ENCODE data around the gene TMEM131L. TPM values are rescaled to one million over a fixed set of nuclear protein-coding genes. Genes with fewer than 3 reads are reported as not detected.

The TMEM131L gene
- total and polyA plus RNA-seq, 3 donors from 2014 or later: 9.1 to 15.0 (median 12.6) TPM

DNA sequence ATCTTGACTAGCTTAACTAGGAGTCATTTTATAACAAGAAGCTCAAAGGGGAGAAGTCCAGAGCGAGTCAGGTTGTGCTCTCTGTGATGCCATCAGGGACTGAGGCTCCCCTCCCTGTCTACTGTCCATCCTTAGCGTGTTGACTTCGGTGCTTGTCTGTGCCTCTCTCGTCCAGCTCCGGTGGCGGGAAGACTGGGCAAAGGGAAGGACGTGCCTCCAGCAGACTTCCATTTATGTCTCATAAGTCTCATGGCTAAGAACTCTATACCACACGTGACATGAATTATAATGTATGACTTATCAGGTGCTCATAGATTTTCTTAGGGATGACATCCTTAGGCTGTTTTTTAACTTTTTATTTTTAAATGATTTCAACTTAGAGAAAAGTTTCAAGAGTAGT is 125.3 kb downstream of the TMEM131L start:
- Histone ChIP-seq H3K4me3 (no peak overlapping the region), H3K27me3 (no peaks in the 10 kb centered on the region), H3K4me1 (no peaks in the 10 kb centered on the region), H3K27ac (no peak overlapping the region), H3K36me3 (ENCODE audit: low read depth, missing control alignments) (no peaks in the 10 kb centered on the region), H3K9me3 (no peaks in the 10 kb centered on the region)
- intact Hi-C loops (cut with DNase I; ENCODE audit: low total_unique reads): no loop called here
- no peak for DNase-seq
- WGBS, 2 donors: 94 to 96% methylated on average over 8 of the region's 8 CpGs
- TF ChIP-seq, protein P1, sequence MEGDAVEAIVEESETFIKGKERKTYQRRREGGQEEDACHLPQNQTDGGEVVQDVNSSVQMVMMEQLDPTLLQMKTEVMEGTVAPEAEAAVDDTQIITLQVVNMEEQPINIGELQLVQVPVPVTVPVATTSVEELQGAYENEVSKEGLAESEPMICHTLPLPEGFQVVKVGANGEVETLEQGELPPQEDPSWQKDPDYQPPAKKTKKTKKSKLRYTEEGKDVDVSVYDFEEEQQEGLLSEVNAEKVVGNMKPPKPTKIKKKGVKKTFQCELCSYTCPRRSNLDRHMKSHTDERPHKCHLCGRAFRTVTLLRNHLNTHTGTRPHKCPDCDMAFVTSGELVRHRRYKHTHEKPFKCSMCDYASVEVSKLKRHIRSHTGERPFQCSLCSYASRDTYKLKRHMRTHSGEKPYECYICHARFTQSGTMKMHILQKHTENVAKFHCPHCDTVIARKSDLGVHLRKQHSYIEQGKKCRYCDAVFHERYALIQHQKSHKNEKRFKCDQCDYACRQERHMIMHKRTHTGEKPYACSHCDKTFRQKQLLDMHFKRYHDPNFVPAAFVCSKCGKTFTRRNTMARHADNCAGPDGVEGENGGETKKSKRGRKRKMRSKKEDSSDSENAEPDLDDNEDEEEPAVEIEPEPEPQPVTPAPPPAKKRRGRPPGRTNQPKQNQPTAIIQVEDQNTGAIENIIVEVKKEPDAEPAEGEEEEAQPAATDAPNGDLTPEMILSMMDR (IDR thresholded peaks at IDR 0.05): no peak
- no peak for TF ChIP-seq POLR2A (IDR thresholded peaks at IDR 0.05)

DNA sequence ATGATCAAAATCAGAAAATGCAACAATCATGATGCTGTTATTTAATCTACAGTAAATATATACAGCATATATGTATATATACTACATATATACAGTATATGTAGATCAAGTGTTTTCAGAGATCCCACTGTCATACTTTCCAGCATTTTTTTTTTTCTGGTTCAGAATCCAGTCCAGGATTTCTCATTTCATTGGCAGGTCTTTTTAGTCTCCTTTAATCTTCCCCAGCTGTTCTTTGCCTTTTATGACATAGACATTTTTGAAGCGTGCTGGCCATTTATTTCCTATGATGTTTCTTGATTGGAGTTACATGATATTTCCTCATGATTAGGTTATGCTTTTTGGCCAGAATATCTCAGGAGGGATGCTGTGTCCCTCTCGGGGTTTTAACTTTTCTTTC is 125.9 kb downstream of the TMEM131L start:
- DNase-seq: no peak
- intact Hi-C loops (cut with DNase I; ENCODE audit: low total_unique reads): no loop called here
- Histone ChIP-seq H3K36me3 (ENCODE audit: low read depth, missing control alignments) (no peaks in the 10 kb centered on the region), H3K9me3 (no peaks in the 10 kb centered on the region), H3K4me1 (no peaks in the 10 kb centered on the region), H3K27me3 (no peaks in the 10 kb centered on the region), H3K4me3 (no peak overlapping the region), H3K27ac (no peak overlapping the region)
- 95 to 98% methylated on average over 2 of the region's 2 CpGs for WGBS, 2 donors
- TF ChIP-seq POLR2A (IDR thresholded peaks at IDR 0.05): no peak
- TF ChIP-seq, protein P1 (IDR thresholded peaks at IDR 0.05): no peak

DNA sequence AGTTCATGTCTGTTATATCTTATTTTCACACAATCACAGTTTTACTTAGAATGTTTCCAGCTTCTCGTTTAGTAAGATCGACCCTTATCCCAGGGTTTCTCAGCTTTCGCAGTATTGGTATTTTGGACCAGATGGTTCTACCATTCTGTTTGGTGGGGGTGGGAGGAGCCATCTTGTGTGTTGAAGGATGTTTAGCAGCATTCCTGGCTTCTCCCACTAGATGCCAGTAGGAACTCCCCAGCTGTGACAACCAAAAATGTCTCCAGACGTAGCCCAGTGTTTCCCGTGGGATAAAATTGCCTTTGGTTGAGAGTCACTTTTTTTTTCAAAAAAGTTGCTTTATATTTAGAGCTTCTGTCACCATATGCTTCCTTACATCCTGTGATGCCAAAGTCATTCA is 127.0 kb downstream of the TMEM131L start:
- Histone ChIP-seq H3K36me3 (ENCODE audit: low read depth, missing control alignments) (no peaks in the 10 kb centered on the region), H3K27me3 (no peaks in the 10 kb centered on the region), H3K4me3 (no peak overlapping the region), H3K4me1 (no peaks in the 10 kb centered on the region), H3K9me3 (no peaks in the 10 kb centered on the region), H3K27ac (no peak overlapping the region)
- DNase-seq: no peak
- intact Hi-C loops (cut with DNase I; ENCODE audit: low total_unique reads): no loop called here
- WGBS, 2 donors: 89 to 94% methylated on average over 5 of the region's 5 CpGs
- TF ChIP-seq, protein P1 (IDR thresholded peaks at IDR 0.05): no peak
- no peak for TF ChIP-seq POLR2A (IDR thresholded peaks at IDR 0.05)

DNA sequence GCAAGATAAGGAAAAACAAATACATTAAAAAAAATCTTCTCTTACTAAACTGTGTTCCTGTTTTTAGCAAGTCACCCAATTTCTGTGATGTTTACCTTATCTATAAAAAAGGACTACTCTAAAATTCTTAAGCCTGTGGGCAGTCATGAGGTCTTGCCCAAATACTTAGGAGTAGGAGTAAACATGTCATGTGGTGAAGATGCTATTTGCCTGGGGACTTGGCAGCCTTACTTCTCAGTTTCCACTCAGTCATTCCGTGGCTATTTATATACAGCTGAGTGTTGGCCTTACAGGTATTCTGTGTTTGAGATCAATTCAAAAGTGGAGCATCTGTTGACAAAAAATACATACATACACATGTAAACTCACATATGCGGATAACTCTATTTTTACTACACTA is 128.1 kb downstream of the TMEM131L start:
- 79 to 82% methylated on average over 2 of the region's 2 CpGs for WGBS, 2 donors
- H3K27ac ChIP-seq: no peak overlapping the region

More for the DNA sequence above, 128.1 kb downstream of the TMEM131L start:
- TF ChIP-seq POLR2A (IDR thresholded peaks at IDR 0.05): no peak
- TF ChIP-seq, protein P1 (IDR thresholded peaks at IDR 0.05): no peak
- Histone ChIP-seq H3K4me3 (no peak overlapping the region), H3K27me3 (no peaks in the 10 kb centered on the region), H3K4me1 (no peaks in the 10 kb centered on the region), H3K9me3 (no peaks in the 10 kb centered on the region), H3K36me3 (ENCODE audit: low read depth, missing control alignments) (no peaks in the 10 kb centered on the region)
- intact Hi-C loops (cut with DNase I; ENCODE audit: low total_unique reads): no loop called here
- no peak for DNase-seq

Data from testis (tissue), 3 donors.